Hepatocyte (in vitro differentiated cells): ENCODE measurements around the gene SSR1.

Experiments
- CTCF ChIP-seq: fragments of 200-600 bp; sonication (generic); IDR thresholded peaks from 2 replicates; pipeline ENCODE4 v1.5.1; 2016; ENCODE audit warnings: antibody characterized with exemption, mild to moderate bottlenecking; ENCODE audit not compliant: poor library complexity
- EZH2 ChIP-seq: fragments of 200-600 bp; sonication (generic); IDR thresholded peaks from 2 replicates; pipeline ENCODE4 v1.6.1; 2016; ENCODE audit warnings: antibody characterized with exemption, mild to moderate bottlenecking, borderline replicate concordance

- TF ChIP-seq CTCF (no peak), EZH2 (no peak)
Measured at GRCh38 chr6:7332090-7332745, 19.2 kb upstream of the SSR1 start.
